ENCODE measurements around the gene DPH7. TPM values are rescaled to one million over a fixed set of nuclear protein-coding genes. Genes with fewer than 3 reads are reported as not detected.
A peak's percentile ranks its signal among the peaks of the same experiment; 100 is the strongest.

The DPH7 gene
- total RNA-seq, 1 experiment from 2014 or later = 43.9 TPM

- TF ChIP-seq HMGXB4 (CRISPR knock-in tag; IDR thresholded peaks at IDR 0.05) (peak; percentile 98), AR (CRISPR knock-in tag; IDR thresholded peaks at IDR 0.05) (no peak), ZBTB43 (CRISPR knock-in tag; IDR thresholded peaks at IDR 0.05) (no peak), ZNF671 (CRISPR knock-in tag; IDR thresholded peaks at IDR 0.05) (no peak), ATF6 (CRISPR knock-in tag; IDR thresholded peaks at IDR 0.05) (no peak), CREB1 (CRISPR knock-in tag; IDR thresholded peaks at IDR 0.05) (no peak), ZNF423 (CRISPR knock-in tag; IDR thresholded peaks at IDR 0.05) (peak; percentile 91), E2F5 (CRISPR knock-in tag; IDR thresholded peaks at IDR 0.05) (peak; percentile 92), E2F4 (CRISPR knock-in tag; IDR thresholded peaks at IDR 0.05; ENCODE audit: borderline replicate concordance, low read depth) (no peak), ZNF219 (CRISPR knock-in tag; IDR thresholded peaks at IDR 0.05; ENCODE audit: borderline replicate concordance) (no peak; the same call in 1 of the 2 replicates), ZNF263 (CRISPR knock-in tag; IDR thresholded peaks at IDR 0.05; ENCODE audit: low read depth) (no peak), RORB (CRISPR knock-in tag; IDR thresholded peaks at IDR 0.05) (no peak), TCF7 (CRISPR knock-in tag; IDR thresholded peaks at IDR 0.05; ENCODE audit: low read depth) (no peak), PRDM15 (CRISPR knock-in tag; IDR thresholded peaks at IDR 0.05) (no peak), NFE2L1 (CRISPR knock-in tag; IDR thresholded peaks at IDR 0.05) (no peak), RELA (CRISPR knock-in tag; IDR thresholded peaks at IDR 0.05; ENCODE audit: borderline replicate concordance) (peak; percentile 86; the same call in 1 of the 2 replicates), MLX (CRISPR knock-in tag; IDR thresholded peaks at IDR 0.05) (0 out of 2 replicates have a peak, but pooled peaks have one; percentile 66), USF1 (CRISPR knock-in tag; IDR thresholded peaks at IDR 0.05) (no peak; the same call in 1 of the 2 replicates), FOXP4 (CRISPR knock-in tag; IDR thresholded peaks at IDR 0.05) (peak; percentile 67; the same call in 1 of the 2 replicates), NR2C2 (CRISPR knock-in tag; IDR thresholded peaks at IDR 0.05) (peak; percentile 99)
Observed at GRCh38 chr9:137578518-137579258, at the start of gene DPH7 (continued).
